Mesothelial cell of epicardium (in vitro differentiated cells): Measurements from ENCODE around the gene ACLY. TPM values are rescaled to one million over a fixed set of nuclear protein-coding genes. Genes with fewer than 3 reads are reported as not detected.

Source experiments
- DNase-seq, 2 experiments: peaks; one replicate each; pipeline ENCODE4 v3.0.0; 2021; ENCODE audit warnings: low spot score in 2 of 2; ENCODE audit not compliant: unreplicated experiment in 2 of 2
- H3K27ac Mint-ChIP-seq: 2 replicates; pipeline ENCODE4 v1.8.0; 2021; ENCODE audit warnings: mixed read lengths
- H3K27me3 Mint-ChIP-seq: 2 replicates; pipeline ENCODE4 v1.8.0; 2021; ENCODE audit warnings: low read depth, mixed read lengths
- H3K36me3 Mint-ChIP-seq: 2 replicates; pipeline ENCODE4 v1.8.0; 2021; ENCODE audit warnings: mixed read lengths
- H3K4me1 Mint-ChIP-seq: 2 replicates; pipeline ENCODE4 v1.8.0; 2021; ENCODE audit warnings: mixed read lengths
- H3K4me3 Mint-ChIP-seq: 2 replicates; pipeline ENCODE4 v1.8.0; 2021; ENCODE audit warnings: mild to moderate bottlenecking, moderate library complexity, mixed read lengths
- H3K9me3 Mint-ChIP-seq: 2 replicates; pipeline ENCODE4 v1.8.0; 2021; ENCODE audit warnings: mixed read lengths
- total RNA-seq: library from RNA; stranded (reverse); gene quantifications from 3 replicates; pipeline ENCODE4 v1.2.1, GENCODE V29; 2021
- TF ChIP-seq, protein P1 (sequence below): fragments of 200-600 bp; sonication (generic); IDR thresholded peaks from one replicate; pipeline ENCODE4 v1.5.0; 2021; ENCODE audit warnings: antibody characterized with exemption; ENCODE audit not compliant: unreplicated experiment

The ACLY gene
- total RNA-seq, 1 donor from 2014 or later, result 133 TPM

DNA sequence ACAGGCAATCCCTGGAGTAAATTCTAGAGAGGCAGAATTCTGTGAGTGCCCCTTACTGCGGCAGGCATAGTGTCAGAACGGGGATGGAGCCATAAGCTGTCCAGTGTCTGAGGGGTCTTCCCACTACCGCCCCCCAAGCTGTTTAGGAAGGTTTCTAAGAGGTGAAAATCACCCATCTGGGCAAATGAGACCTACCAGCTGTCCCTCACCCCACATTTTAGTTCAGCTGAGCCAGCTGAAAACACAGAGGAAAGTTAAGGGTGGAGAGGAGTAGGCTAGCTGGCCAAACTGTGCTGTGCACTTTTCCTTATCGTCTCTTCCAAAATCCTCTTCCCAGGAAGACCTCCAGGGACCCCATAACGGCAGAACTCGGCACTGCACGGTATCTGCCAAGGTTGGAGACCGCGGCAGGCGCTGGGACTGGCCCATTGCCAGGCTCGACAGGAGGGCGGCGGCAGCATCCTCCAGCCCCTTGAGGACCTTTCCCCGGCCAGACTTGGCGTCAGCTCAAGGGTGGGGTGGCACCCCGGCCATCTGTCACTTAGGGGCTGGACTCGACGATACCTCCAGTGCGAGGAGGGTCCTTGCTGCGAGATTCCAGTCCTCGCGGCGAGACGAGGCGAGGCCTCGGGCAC, 955 bp downstream of the ACLY start:
- H3K4me1 Mint-ChIP-seq, result peaks cover 42% of the 10 kb centered on the region
- no peaks in the 10 kb centered on the region for H3K9me3 Mint-ChIP-seq
- TF ChIP-seq, protein P1, sequence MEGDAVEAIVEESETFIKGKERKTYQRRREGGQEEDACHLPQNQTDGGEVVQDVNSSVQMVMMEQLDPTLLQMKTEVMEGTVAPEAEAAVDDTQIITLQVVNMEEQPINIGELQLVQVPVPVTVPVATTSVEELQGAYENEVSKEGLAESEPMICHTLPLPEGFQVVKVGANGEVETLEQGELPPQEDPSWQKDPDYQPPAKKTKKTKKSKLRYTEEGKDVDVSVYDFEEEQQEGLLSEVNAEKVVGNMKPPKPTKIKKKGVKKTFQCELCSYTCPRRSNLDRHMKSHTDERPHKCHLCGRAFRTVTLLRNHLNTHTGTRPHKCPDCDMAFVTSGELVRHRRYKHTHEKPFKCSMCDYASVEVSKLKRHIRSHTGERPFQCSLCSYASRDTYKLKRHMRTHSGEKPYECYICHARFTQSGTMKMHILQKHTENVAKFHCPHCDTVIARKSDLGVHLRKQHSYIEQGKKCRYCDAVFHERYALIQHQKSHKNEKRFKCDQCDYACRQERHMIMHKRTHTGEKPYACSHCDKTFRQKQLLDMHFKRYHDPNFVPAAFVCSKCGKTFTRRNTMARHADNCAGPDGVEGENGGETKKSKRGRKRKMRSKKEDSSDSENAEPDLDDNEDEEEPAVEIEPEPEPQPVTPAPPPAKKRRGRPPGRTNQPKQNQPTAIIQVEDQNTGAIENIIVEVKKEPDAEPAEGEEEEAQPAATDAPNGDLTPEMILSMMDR, result no peak
- H3K36me3 Mint-ChIP-seq, result peaks cover 4% of the 10 kb centered on the region
- no peaks in the 10 kb centered on the region for H3K27me3 Mint-ChIP-seq
- H3K4me3 Mint-ChIP-seq, result peak overlapping the region; percentile 91
- DNase-seq, result peak; percentile 45 to 73
- H3K27ac Mint-ChIP-seq, result peak overlapping the region; percentile 77

DNA sequence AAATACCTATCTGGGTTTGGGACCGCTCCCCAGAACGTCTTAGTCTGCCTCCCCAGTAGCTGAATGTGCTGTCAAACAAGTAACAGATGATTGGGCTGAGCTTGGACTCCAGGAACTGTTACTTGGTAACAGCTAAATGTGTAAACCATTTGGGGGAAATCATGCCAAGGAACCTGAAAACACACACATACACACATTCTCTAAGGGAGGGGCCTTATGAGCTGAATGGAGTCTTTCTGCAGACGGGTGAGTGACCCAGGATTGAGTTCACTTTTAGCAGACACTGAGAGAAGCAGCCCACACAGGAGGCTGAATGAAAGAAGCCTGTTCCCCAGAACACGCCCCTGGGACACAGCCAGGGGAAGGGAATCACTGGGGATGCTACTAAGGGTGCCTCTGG, 1.6 kb downstream of the ACLY start:
- Mint-ChIP-seq H3K9me3 (no peaks in the 10 kb centered on the region), H3K27me3 (no peaks in the 10 kb centered on the region), H3K36me3 (peaks cover 10% of the 10 kb centered on the region), H3K4me3 (peak overlapping the region; percentile 91), H3K27ac (peak overlapping the region; percentile 77), H3K4me1 (peaks cover 42% of the 10 kb centered on the region)
- no peak for DNase-seq
- TF ChIP-seq, protein P1, result no peak

- no peak for DNase-seq
- Mint-ChIP-seq H3K27ac (peak overlapping the region; percentile 55), H3K36me3 (peaks cover 12% of the 10 kb centered on the region), H3K4me1 (peaks cover 42% of the 10 kb centered on the region), H3K9me3 (no peaks in the 10 kb centered on the region), H3K27me3 (no peaks in the 10 kb centered on the region), H3K4me3 (peak overlapping the region; percentile 36)
- TF ChIP-seq, protein P1, result no peak
Observed at GRCh38 chr17:41915566-41915965, 3.2 kb downstream of the ACLY start.

GRCh38 chr17:41915020-41915419, 3.7 kb downstream of the ACLY start:
- Mint-ChIP-seq H3K36me3 (peaks cover 15% of the 10 kb centered on the region), H3K4me3 (no peak overlapping the region), H3K27me3 (no peaks in the 10 kb centered on the region), H3K9me3 (no peaks in the 10 kb centered on the region), H3K27ac (peak overlapping the region; percentile 56), H3K4me1 (peaks cover 39% of the 10 kb centered on the region)
- DNase-seq, result no peak
- TF ChIP-seq, protein P1, result no peak

DNA sequence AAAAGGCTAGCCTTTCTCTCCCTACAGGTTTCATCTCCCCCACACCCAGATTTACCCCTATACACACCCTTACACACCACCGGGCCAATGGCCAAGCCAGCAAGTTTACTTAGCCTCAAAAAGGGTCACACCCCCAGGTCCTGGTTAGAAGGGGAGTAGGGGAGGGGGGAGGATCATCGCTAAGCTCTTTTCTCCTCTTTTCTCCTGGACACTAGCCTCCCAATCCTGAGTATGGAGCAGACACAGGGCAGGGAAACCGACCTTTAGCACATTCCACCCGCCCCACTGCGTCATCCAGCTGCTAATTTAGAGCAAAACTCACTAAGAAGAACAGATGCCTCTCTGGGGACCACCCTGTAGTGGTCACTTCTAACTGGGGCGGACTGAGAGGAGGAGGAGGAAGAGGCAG, 4.4 kb downstream of the ACLY start:
- DNase-seq, result no peak
- H3K4me3 Mint-ChIP-seq, result no peak overlapping the region
- H3K36me3 Mint-ChIP-seq, result peaks cover 21% of the 10 kb centered on the region
- no peaks in the 10 kb centered on the region for H3K27me3 Mint-ChIP-seq
- peak overlapping the region; percentile 56 for H3K27ac Mint-ChIP-seq
- no peaks in the 10 kb centered on the region for H3K9me3 Mint-ChIP-seq
- TF ChIP-seq, protein P1, result no peak
- peaks cover 32% of the 10 kb centered on the region for H3K4me1 Mint-ChIP-seq
